ENCODE data around the gene UBE2I.

Gene UBE2I

DNA sequence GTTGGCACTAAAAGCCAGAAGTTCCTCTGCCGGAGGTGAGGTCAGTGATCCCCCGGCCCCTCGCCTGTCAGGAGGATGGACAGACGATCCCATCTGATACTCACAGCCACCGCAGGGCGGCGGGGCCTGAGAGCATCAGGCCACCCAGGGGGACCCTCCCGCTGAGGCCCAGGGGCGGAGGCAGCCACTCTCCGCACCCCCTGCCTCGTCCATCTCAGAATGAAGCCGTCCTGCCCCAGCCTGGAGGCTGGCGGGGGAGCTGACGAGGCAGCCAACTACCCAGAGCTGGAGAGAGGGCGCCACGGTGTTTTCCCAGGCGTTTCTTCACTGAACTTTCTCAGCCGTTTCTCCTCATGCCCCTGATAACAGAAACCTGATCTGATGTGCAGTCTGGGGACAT, 31.0 kb upstream of the UBE2I start:
- H3K9me3 ChIP-seq (ENCODE audit: insufficient read depth, low read length) = no peaks in the 10 kb centered on the region
- H3K4me1 ChIP-seq (ENCODE audit: insufficient read depth, insufficient read length) = peaks cover 36% of the 10 kb centered on the region
- peak overlapping the region; percentile 70 for H3K9ac ChIP-seq (ENCODE audit: insufficient read length, low read depth)
- no peaks in the 10 kb centered on the region for H3K36me3 ChIP-seq (ENCODE audit: insufficient read depth, insufficient read length, low read length)
- TF ChIP-seq ZNF274 (IDR thresholded peaks at IDR 0.05; ENCODE audit: low read depth, low read length) (no peak), YY1 (IDR thresholded peaks at IDR 0.05; ENCODE audit: insufficient read depth, insufficient read length) (no peak), SUZ12 (IDR thresholded peaks at IDR 0.05; ENCODE audit: extremely low read depth, insufficient read depth, insufficient read length) (no peak)
- no peak for DNase-seq (ENCODE audit: low read depth, low spot score)
- no peak overlapping the region for H3K4me3 ChIP-seq (ENCODE audit: insufficient read length, low read depth)
- peaks cover 27% of the 10 kb centered on the region for H3K27me3 ChIP-seq (ENCODE audit: insufficient read depth, insufficient read length)

DNA sequence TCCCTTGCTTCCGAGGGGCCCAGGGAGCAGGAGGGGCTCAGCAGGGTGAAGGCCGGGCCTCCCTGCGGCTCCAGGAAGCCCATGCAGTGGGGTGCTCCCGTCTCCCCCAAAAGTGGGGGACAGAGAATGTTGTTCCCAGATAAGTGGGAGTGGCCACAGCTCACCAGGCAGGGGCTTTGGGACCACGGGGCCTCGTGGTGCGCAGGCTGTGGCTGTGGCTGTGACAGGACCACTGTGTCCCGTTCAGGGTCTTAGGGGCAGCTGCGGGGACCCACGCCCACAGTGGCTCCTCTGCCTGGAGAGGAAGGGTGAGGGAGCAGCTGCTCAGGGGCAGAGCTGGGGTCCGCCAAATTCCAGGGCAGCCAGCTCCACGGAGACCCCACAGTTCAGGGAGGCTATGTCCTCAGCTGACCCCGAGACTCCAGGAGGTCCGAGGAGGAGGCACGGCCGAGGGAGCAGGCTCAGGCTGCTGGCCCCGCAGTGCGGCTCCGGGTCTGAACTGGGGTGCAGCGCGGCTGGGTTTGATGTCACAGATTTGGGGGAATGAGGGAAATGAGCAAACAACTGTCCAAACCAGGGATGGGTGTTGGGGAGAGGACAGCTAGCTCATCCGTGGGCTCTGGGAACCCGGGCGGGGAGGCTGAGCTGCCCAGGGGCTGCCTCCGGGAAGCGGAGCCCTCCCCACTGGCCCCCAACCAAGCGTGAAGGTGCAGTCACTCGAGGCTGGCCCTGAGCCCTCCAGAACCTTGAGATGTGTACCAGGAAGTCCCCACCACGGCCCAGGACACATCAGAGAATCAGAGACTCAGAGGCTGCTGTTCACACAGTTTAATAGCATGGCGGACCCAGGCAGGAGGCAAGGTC, 30.1 kb upstream of the UBE2I start:
- DNase-seq (ENCODE audit: low read depth, low spot score) = no peak
- peak overlapping the region; percentile 70 for H3K9ac ChIP-seq (ENCODE audit: insufficient read length, low read depth)
- peaks cover 42% of the 10 kb centered on the region for H3K4me1 ChIP-seq (ENCODE audit: insufficient read depth, insufficient read length)
- TF ChIP-seq YY1 (IDR thresholded peaks at IDR 0.05; ENCODE audit: insufficient read depth, insufficient read length) = no peak
- TF ChIP-seq SUZ12 (IDR thresholded peaks at IDR 0.05; ENCODE audit: extremely low read depth, insufficient read depth, insufficient read length) = no peak
- TF ChIP-seq ZNF274 (IDR thresholded peaks at IDR 0.05; ENCODE audit: low read depth, low read length) = no peak
- no peak overlapping the region for H3K4me3 ChIP-seq (ENCODE audit: insufficient read length, low read depth)
- no peaks in the 10 kb centered on the region for H3K36me3 ChIP-seq (ENCODE audit: insufficient read depth, insufficient read length, low read length)
- no peaks in the 10 kb centered on the region for H3K9me3 ChIP-seq (ENCODE audit: insufficient read depth, low read length)
- H3K27me3 ChIP-seq (ENCODE audit: insufficient read depth, insufficient read length) = peaks cover 30% of the 10 kb centered on the region

- Histone ChIP-seq H3K9me3 (ENCODE audit: insufficient read depth, low read length) (no peaks in the 10 kb centered on the region), H3K9ac (ENCODE audit: insufficient read length, low read depth) (no peak overlapping the region), H3K36me3 (ENCODE audit: insufficient read depth, insufficient read length, low read length) (no peaks in the 10 kb centered on the region), H3K27me3 (ENCODE audit: insufficient read depth, insufficient read length) (peaks cover 34% of the 10 kb centered on the region), H3K4me3 (ENCODE audit: insufficient read length, low read depth) (no peak overlapping the region), H3K4me1 (ENCODE audit: insufficient read depth, insufficient read length) (peaks cover 42% of the 10 kb centered on the region)
- TF ChIP-seq SUZ12 (IDR thresholded peaks at IDR 0.05; ENCODE audit: extremely low read depth, insufficient read depth, insufficient read length) (no peak), YY1 (IDR thresholded peaks at IDR 0.05; ENCODE audit: insufficient read depth, insufficient read length) (no peak), ZNF274 (IDR thresholded peaks at IDR 0.05; ENCODE audit: low read depth, low read length) (no peak)
- DNase-seq (ENCODE audit: low read depth, low spot score) = no peak
Measured at GRCh38 chr16:1279945-1280589, 29.4 kb upstream of the UBE2I start.

DNA sequence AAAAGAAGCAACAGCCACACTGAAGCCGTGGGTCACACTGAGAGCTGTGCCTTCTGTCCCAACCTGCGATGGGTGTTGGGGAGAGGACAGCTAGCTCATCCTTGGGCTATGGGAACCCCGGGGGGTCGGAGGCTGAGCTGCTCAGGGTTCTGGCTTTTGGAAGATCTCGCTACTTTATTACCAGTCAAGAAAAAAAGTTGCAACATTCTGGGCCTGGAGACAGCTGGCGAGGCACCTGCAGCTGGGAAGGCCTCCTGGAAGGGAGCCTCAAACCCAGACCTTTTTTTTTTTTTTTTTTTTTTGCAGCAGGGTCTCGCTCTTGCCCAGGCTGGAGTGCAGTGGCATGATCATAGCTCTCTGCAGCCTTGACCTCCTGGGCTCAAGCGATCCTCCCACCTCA, 28.7 kb upstream of the UBE2I start:
- no peak overlapping the region for H3K4me3 ChIP-seq (ENCODE audit: insufficient read length, low read depth)
- no peak overlapping the region for H3K9ac ChIP-seq (ENCODE audit: insufficient read length, low read depth)
- peaks cover 41% of the 10 kb centered on the region for H3K27me3 ChIP-seq (ENCODE audit: insufficient read depth, insufficient read length)
- H3K36me3 ChIP-seq (ENCODE audit: insufficient read depth, insufficient read length, low read length) = no peaks in the 10 kb centered on the region
- no peak for DNase-seq (ENCODE audit: low read depth, low spot score)
- peaks cover 44% of the 10 kb centered on the region for H3K4me1 ChIP-seq (ENCODE audit: insufficient read depth, insufficient read length)
- TF ChIP-seq SUZ12 (IDR thresholded peaks at IDR 0.05; ENCODE audit: extremely low read depth, insufficient read depth, insufficient read length) = no peak
- no peak for TF ChIP-seq ZNF274 (IDR thresholded peaks at IDR 0.05; ENCODE audit: low read depth, low read length)
- TF ChIP-seq YY1 (IDR thresholded peaks at IDR 0.05; ENCODE audit: insufficient read depth, insufficient read length) = no peak
- no peaks in the 10 kb centered on the region for H3K9me3 ChIP-seq (ENCODE audit: insufficient read depth, low read length)

- Histone ChIP-seq H3K4me3 (ENCODE audit: insufficient read length, low read depth) (no peak overlapping the region), H3K4me1 (ENCODE audit: insufficient read depth, insufficient read length) (peaks cover 50% of the 10 kb centered on the region), H3K27me3 (ENCODE audit: insufficient read depth, insufficient read length) (peaks cover 47% of the 10 kb centered on the region), H3K9me3 (ENCODE audit: insufficient read depth, low read length) (no peaks in the 10 kb centered on the region), H3K9ac (ENCODE audit: insufficient read length, low read depth) (no peak overlapping the region), H3K36me3 (ENCODE audit: insufficient read depth, insufficient read length, low read length) (no peaks in the 10 kb centered on the region)
- TF ChIP-seq YY1 (IDR thresholded peaks at IDR 0.05; ENCODE audit: insufficient read depth, insufficient read length) (no peak), SUZ12 (IDR thresholded peaks at IDR 0.05; ENCODE audit: extremely low read depth, insufficient read depth, insufficient read length) (no peak), ZNF274 (IDR thresholded peaks at IDR 0.05; ENCODE audit: low read depth, low read length) (no peak)
- no peak for DNase-seq (ENCODE audit: low read depth, low spot score)
Measured at GRCh38 chr16:1281517-1281916, 27.9 kb upstream of the UBE2I start.

- peaks cover 46% of the 10 kb centered on the region for H3K4me1 ChIP-seq (ENCODE audit: insufficient read depth, insufficient read length)
Measured at GRCh38 chr16:1282324-1282973, 27.0 kb upstream of the UBE2I start.

DNA sequence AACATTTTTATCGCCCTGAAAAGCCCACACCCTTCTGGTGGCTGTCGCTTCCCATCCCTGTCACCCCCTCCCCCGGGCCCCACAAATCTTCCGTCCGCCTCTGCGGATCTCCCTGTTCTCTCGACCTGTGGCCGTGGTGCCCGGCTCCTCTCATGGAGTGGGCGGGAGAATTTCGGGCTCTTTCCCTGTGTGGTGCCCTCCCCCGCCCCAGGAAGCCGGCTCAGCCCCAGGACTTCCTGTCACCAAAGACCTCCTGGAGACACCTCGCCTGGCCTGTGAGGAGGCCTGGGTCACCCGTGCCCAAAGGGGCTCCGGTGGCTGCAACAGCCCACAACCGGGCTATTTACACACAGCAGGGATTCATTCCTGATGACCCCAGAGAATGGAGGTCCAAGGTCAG, 26.1 kb upstream of the UBE2I start:
- H3K4me3 ChIP-seq (ENCODE audit: insufficient read length, low read depth) = no peak overlapping the region
- H3K9me3 ChIP-seq (ENCODE audit: insufficient read depth, low read length) = no peaks in the 10 kb centered on the region
- H3K36me3 ChIP-seq (ENCODE audit: insufficient read depth, insufficient read length, low read length) = no peaks in the 10 kb centered on the region
- peaks cover 39% of the 10 kb centered on the region for H3K4me1 ChIP-seq (ENCODE audit: insufficient read depth, insufficient read length)
- no peak overlapping the region for H3K9ac ChIP-seq (ENCODE audit: insufficient read length, low read depth)
- no peak for TF ChIP-seq ZNF274 (IDR thresholded peaks at IDR 0.05; ENCODE audit: low read depth, low read length)
- no peak for TF ChIP-seq SUZ12 (IDR thresholded peaks at IDR 0.05; ENCODE audit: extremely low read depth, insufficient read depth, insufficient read length)
- no peak for TF ChIP-seq YY1 (IDR thresholded peaks at IDR 0.05; ENCODE audit: insufficient read depth, insufficient read length)
- DNase-seq (ENCODE audit: low read depth, low spot score) = no peak
- H3K27me3 ChIP-seq (ENCODE audit: insufficient read depth, insufficient read length) = peaks cover 54% of the 10 kb centered on the region

More at GRCh38 chr16:1282324-1282973, 27.0 kb upstream of the UBE2I start:
- Histone ChIP-seq H3K9ac (ENCODE audit: insufficient read length, low read depth) (peak overlapping the region; percentile 6), H3K36me3 (ENCODE audit: insufficient read depth, insufficient read length, low read length) (no peaks in the 10 kb centered on the region), H3K4me3 (ENCODE audit: insufficient read length, low read depth) (no peak overlapping the region), H3K9me3 (ENCODE audit: insufficient read depth, low read length) (no peaks in the 10 kb centered on the region), H3K27me3 (ENCODE audit: insufficient read depth, insufficient read length) (peaks cover 49% of the 10 kb centered on the region)
- DNase-seq (ENCODE audit: low read depth, low spot score) = no peak
- TF ChIP-seq YY1 (IDR thresholded peaks at IDR 0.05; ENCODE audit: insufficient read depth, insufficient read length) (no peak), ZNF274 (IDR thresholded peaks at IDR 0.05; ENCODE audit: low read depth, low read length) (no peak), SUZ12 (IDR thresholded peaks at IDR 0.05; ENCODE audit: extremely low read depth, insufficient read depth, insufficient read length) (no peak)
